ENCODE measurements around the gene METTL3.
"Not testable (repeated sequence)": the region's sequence is repeated elsewhere in the genome, so short reads cannot be mapped to it uniquely, and the experiment has no call there.

The METTL3 gene

DNA sequence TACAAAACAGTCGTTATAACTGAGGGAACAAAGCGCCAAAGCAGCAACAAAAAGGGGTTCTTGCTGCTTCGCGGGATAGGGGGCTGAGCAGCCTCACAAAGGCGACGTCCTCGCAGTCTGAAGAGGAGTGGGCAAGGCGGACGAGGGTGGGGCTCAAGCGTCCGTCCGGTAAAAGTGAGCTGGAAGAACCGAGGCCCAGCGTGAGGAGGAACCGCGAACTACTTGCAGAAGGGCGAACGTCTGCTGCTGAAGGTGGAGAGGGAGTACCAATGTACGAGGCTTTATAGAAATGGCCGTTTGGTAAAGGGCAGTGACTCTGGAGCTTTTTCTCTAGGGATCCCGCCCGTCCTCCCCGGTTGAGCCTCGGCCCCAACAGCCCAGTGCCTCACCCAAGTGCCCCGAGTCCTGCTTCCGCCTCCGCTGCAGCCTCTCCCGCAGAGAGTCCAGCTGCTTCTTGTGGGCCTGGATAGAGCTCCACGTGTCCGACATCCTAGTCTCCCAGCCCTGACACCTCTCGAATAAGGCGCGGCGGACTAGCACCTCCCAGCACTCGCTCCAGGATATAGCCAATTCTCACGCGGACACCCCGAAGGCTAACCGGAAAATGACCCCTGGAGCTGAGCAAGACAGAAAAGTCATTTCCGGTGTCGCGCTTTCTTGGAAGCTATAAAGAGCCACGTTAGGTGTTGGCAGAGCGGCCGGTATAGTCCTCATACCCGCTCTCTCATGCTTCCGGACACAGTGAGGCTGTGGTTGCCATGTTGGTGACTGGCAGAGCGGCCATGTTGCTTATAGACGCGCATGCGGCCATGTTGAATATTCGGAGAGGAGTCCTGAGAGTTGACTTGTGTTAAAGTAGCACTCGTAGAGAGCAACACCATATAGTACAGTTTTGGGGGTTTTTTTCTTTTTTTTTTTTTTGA lies at the start of gene METTL3:
Gene METTL3 (minus strand): TSS at position 606 of the 923 bp plus-strand sequence. CDS start 117 bp downstream, at position 489.
- Histone ChIP-seq H3K4me3 (ENCODE audit: low read depth, low read length) (peak within 1 kb of the TSS; percentile 100), H3K79me2 (ENCODE audit: control insufficient read depth, insufficient read depth, low read length, unreplicated experiment) (peaks cover 44% of the 10 kb centered on the region), H3K36me3 (ENCODE audit: insufficient read depth, low read length) (peaks cover 9% of the 10 kb centered on the region), H3K4me1 (ENCODE audit: control insufficient read depth, insufficient read depth, low read length, unreplicated experiment) (peaks cover 14% of the 10 kb centered on the region), H3K27ac (ENCODE audit: low read depth, low read length) (peak within 1 kb of the TSS; percentile 74), H3K27me3 (ENCODE audit: insufficient read depth, low read length) (no peaks in the 10 kb centered on the region), H2AFZ (ENCODE audit: low read length, unreplicated experiment) (peak within 1 kb of the TSS; percentile 76)

DNA sequence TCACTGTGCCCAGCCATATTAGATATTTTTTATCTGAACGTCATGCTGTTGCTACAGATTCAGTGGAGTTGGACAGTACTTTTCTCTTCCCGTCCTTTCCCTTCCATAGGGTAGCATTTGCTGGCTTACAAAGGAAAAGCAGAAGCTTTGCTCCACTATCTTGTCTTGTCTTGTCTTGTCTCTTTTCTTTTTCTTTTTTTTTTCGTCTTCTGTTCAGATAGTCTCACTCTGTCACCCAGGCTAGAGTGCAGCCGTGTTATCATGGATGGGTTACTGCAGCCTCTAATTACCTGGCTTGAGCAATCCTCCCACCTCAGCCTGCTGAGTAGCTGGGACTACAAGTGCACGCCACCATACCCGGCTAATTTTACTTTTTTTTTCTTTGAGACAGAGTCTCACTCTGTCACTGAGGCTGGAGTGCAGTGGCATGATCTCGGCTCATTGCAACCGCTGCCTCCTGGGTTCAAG lies 47.6 kb upstream of the METTL3 start:
- Histone ChIP-seq H3K27ac (ENCODE audit: low read depth, low read length) (no peak overlapping the region), H3K4me1 (ENCODE audit: control insufficient read depth, insufficient read depth, low read length, unreplicated experiment) (peaks cover 3% of the 10 kb centered on the region), H3K4me3 (ENCODE audit: low read depth, low read length) (no peak overlapping the region), H3K79me2 (ENCODE audit: control insufficient read depth, insufficient read depth, low read length, unreplicated experiment) (no peaks in the 10 kb centered on the region), H2AFZ (ENCODE audit: low read length, unreplicated experiment) (no peak overlapping the region), H3K27me3 (ENCODE audit: insufficient read depth, low read length) (peaks cover 2% of the 10 kb centered on the region; the same call in 1 of the 2 replicates), H3K36me3 (ENCODE audit: insufficient read depth, low read length) (no peaks in the 10 kb centered on the region)

DNA sequence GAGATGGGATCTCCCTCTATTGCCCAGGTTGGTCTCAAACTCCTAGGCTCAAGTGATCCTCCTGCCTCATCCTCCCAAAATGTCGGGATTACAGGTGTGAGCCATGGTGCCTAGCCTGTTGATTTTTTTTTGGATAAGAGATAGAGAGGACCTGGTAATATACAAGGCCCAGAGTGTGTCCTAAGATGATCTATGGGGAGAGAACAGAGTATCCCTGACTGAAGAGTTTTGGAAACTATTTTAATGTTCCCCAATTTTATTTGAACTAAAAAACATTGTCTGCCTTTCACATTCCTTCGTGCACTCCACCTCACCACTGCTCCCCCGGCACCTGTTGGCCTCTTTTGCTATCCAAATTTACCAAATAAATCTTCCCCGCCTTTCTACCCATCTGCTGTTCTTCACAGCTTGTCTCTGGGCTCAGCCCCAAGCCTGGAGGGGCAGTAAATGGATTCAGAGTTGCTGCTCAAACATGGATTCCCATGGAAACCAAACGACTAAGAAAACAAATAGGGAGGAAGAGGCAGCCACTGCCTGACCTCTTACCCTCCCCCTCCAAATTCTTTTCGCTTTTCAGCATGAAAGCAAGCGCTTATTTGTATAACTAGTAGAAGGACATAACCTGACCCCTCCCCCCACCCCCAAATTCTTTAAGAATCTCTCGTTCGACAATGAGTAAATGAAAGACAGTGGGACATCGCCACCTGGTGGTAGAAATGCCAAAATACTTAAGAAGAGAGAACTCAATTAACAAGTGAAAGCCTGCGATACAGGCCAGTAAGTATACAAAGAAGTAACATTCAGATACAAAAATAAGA lies 46.2 kb upstream of the METTL3 start:
- Histone ChIP-seq H3K27me3 (ENCODE audit: insufficient read depth, low read length) (no peaks in the 10 kb centered on the region), H3K79me2 (ENCODE audit: control insufficient read depth, insufficient read depth, low read length, unreplicated experiment) (no peaks in the 10 kb centered on the region), H3K36me3 (ENCODE audit: insufficient read depth, low read length) (no peaks in the 10 kb centered on the region), H2AFZ (ENCODE audit: low read length, unreplicated experiment) (peak overlapping the region; percentile 74), H3K27ac (ENCODE audit: low read depth, low read length) (peak overlapping the region; percentile 22; the same call in 1 of the 2 replicates), H3K4me3 (ENCODE audit: low read depth, low read length) (peak overlapping the region; percentile 68), H3K4me1 (ENCODE audit: control insufficient read depth, insufficient read depth, low read length, unreplicated experiment) (peaks cover 3% of the 10 kb centered on the region)

DNA sequence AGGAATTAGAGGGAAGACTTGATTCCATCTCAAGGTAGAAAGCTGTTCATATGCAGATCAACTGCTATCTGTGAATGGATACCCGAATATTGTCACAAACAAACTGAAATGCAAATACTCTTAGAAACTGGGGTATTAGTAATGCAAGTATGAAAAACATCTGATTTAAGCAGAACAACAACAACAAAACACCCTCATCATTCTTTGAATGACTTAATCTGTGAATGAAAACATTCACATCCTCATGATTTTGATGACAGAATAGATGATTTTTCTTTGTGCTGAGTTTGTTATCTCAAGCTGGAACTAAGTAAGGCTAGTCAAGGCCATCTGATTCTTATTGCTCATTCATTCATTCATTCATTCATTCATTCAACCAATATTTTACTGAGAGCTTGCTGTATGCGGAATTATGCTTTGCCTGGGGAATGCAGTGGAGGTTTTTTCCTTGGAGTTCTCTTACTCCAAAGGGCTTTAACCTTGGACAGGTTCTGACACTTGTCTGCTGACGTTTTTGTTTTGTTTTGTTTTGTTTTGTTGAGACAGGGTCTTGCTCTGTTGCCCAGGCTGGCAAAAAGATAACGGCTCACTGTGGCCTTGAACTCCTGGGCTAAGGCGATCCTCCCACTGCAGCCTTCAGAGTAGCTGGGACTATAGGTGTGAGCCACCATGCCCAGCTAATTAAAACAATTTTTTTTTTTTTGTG lies 45.4 kb upstream of the METTL3 start:
- H2AFZ ChIP-seq (ENCODE audit: low read length, unreplicated experiment) = no peak overlapping the region
- no peaks in the 10 kb centered on the region for H3K27me3 ChIP-seq (ENCODE audit: insufficient read depth, low read length)
- no peaks in the 10 kb centered on the region for H3K36me3 ChIP-seq (ENCODE audit: insufficient read depth, low read length)
- H3K4me1 ChIP-seq (ENCODE audit: control insufficient read depth, insufficient read depth, low read length, unreplicated experiment) = peaks cover 3% of the 10 kb centered on the region
- no peak overlapping the region for H3K27ac ChIP-seq (ENCODE audit: low read depth, low read length)
- H3K4me3 ChIP-seq (ENCODE audit: low read depth, low read length) = no peak overlapping the region
- H3K79me2 ChIP-seq (ENCODE audit: control insufficient read depth, insufficient read depth, low read length, unreplicated experiment) = no peaks in the 10 kb centered on the region

DNA sequence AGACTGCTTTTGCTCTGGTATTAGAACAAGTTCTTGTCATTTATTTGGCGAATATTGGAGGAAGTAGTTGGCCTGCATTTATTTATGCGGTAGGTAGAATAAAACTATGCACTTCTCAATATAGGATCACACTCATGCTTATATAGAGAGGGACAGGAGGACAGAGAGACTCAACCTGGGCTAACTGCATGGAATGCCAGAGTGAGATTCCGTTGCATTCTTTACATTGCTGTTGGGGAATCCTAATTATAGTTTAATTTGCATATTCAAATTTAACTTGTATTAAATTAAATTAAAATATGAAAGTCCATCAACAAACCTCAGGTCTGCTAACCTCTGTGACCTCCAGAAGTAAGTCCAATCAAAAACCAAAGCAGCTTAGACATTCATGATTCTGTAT lies 42.1 kb upstream of the METTL3 start:
- H3K36me3 ChIP-seq (ENCODE audit: insufficient read depth, low read length) = no peaks in the 10 kb centered on the region
- H3K27ac ChIP-seq (ENCODE audit: low read depth, low read length) = no peak overlapping the region
- no peaks in the 10 kb centered on the region for H3K79me2 ChIP-seq (ENCODE audit: control insufficient read depth, insufficient read depth, low read length, unreplicated experiment)
- no peak overlapping the region for H3K4me3 ChIP-seq (ENCODE audit: low read depth, low read length)
- H2AFZ ChIP-seq (ENCODE audit: low read length, unreplicated experiment) = no peak overlapping the region
- peaks cover 3% of the 10 kb centered on the region for H3K4me1 ChIP-seq (ENCODE audit: control insufficient read depth, insufficient read depth, low read length, unreplicated experiment)
- H3K27me3 ChIP-seq (ENCODE audit: insufficient read depth, low read length) = no peaks in the 10 kb centered on the region

DNA sequence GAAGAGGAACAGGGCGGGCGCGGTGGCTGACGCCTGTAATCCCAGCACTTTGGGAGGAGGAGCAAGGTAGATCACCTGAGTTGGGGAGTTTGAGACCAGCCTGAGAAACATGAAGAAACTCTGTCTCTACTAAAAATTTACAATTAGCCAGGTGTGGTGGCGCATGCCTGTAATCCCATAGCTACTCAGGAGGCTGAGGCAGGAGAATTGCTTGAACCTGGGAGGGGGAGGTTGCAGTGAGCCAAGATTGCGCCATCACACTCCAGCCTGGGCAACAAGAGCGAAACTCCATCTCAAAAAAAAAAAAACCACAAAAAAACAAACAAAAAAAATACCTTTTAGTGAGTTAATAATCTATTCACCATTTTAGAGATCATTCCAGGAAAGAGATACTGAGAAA lies 33.4 kb upstream of the METTL3 start:
- H3K27ac ChIP-seq (ENCODE audit: low read depth, low read length); H2AFZ ChIP-seq (ENCODE audit: low read length, unreplicated experiment); H3K79me2 ChIP-seq (ENCODE audit: control insufficient read depth, insufficient read depth, low read length, unreplicated experiment); H3K4me3 ChIP-seq (ENCODE audit: low read depth, low read length); H3K36me3 ChIP-seq (ENCODE audit: insufficient read depth, low read length); H3K4me1 ChIP-seq (ENCODE audit: control insufficient read depth, insufficient read depth, low read length, unreplicated experiment); H3K27me3 ChIP-seq (ENCODE audit: insufficient read depth, low read length): not testable (repeated sequence)

DNA sequence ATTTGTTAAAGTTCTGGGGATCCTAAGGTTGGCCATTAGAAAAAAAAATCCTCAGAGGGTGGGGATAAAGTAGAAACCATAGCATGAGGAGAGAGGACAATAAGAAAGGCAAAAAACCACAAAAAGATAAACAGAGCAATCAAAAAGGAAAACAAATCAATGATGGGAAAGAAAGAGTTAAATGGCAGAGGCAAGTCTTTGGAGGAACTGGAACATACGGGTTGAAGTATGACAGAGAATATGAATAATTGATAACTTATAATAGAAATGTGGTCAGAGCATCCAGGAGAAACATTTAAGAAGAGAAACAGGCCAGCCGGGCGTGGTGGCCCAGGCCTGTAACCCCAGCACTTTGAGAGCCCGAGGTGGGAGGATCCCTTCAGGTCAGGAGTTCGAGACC lies 32.8 kb upstream of the METTL3 start:
- peaks cover 9% of the 10 kb centered on the region for H3K27me3 ChIP-seq (ENCODE audit: insufficient read depth, low read length)
- no peaks in the 10 kb centered on the region for H3K36me3 ChIP-seq (ENCODE audit: insufficient read depth, low read length)
- no peaks in the 10 kb centered on the region for H3K4me1 ChIP-seq (ENCODE audit: control insufficient read depth, insufficient read depth, low read length, unreplicated experiment)
- no peak overlapping the region for H3K27ac ChIP-seq (ENCODE audit: low read depth, low read length)
- no peak overlapping the region for H2AFZ ChIP-seq (ENCODE audit: low read length, unreplicated experiment)
- no peak overlapping the region for H3K4me3 ChIP-seq (ENCODE audit: low read depth, low read length)
- H3K79me2 ChIP-seq (ENCODE audit: control insufficient read depth, insufficient read depth, low read length, unreplicated experiment) = no peaks in the 10 kb centered on the region

DNA sequence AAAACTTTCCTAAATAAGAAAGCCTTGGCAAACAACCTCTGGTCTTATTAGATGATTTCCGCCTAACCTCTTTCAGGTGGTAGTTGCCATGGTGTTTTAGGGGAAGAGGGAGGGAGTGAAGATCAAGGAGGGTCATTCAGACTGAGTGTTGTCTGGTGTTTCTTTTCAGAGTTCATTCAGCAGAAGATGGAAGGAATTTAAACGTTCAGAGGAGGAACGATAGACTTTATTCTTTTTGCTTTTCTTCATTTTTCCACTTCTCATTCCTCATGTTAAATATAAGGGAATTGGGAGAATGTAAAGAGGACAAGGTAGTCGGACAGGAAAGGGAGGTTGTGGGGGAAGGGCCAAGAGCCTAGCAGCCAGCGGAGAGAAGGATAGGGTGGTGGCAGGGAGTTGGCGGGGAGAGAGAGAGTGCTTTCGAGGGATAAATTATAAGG lies 32.4 kb upstream of the METTL3 start:
- Histone ChIP-seq H2AFZ (ENCODE audit: low read length, unreplicated experiment) (no peak overlapping the region), H3K27me3 (ENCODE audit: insufficient read depth, low read length) (peaks cover 14% of the 10 kb centered on the region), H3K27ac (ENCODE audit: low read depth, low read length) (no peak overlapping the region), H3K79me2 (ENCODE audit: control insufficient read depth, insufficient read depth, low read length, unreplicated experiment) (no peaks in the 10 kb centered on the region), H3K4me3 (ENCODE audit: low read depth, low read length) (no peak overlapping the region), H3K36me3 (ENCODE audit: insufficient read depth, low read length) (no peaks in the 10 kb centered on the region), H3K4me1 (ENCODE audit: control insufficient read depth, insufficient read depth, low read length, unreplicated experiment) (no peaks in the 10 kb centered on the region)

DNA sequence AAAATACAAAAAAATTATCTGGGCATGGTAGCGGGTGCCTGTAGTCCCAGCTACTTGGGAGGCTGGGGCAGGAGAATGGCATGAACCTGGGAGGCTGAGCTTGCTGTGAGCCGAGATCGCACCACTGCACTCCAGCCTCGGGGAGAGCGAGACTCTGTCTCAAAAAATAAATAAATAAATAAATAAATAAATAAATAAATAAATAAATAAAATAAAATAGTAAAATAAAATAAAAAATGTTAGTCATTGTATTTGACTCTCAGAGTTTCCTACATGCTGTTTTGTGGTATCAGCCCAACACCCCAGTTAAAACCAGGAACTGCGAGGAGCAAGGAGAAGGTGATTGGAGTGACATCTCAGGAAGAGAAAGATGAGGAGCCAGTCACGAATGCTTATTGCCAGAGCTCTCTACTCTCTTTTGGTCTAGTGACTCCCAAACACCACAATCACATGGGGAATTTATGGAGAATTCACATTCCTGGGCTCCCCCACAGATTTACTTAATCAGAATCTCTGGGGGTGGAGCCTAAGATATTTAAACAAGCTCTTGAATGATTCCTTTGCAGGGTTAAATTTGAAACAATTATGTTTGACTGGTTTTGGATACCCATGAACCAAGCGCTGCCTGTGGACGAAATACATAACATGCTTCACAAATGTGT lies 30.4 kb upstream of the METTL3 start:
- H3K27ac ChIP-seq (ENCODE audit: low read depth, low read length) = no peak overlapping the region
- H3K27me3 ChIP-seq (ENCODE audit: insufficient read depth, low read length) = peaks cover 29% of the 10 kb centered on the region
- H2AFZ ChIP-seq (ENCODE audit: low read length, unreplicated experiment) = no peak overlapping the region
- no peaks in the 10 kb centered on the region for H3K36me3 ChIP-seq (ENCODE audit: insufficient read depth, low read length)
- no peak overlapping the region for H3K4me3 ChIP-seq (ENCODE audit: low read depth, low read length)
- H3K79me2 ChIP-seq (ENCODE audit: control insufficient read depth, insufficient read depth, low read length, unreplicated experiment) = no peaks in the 10 kb centered on the region
- H3K4me1 ChIP-seq (ENCODE audit: control insufficient read depth, insufficient read depth, low read length, unreplicated experiment) = no peaks in the 10 kb centered on the region
